Measurements from ENCODE around the gene OIT3.
"Not testable (repeated sequence)": the region's sequence is repeated elsewhere in the genome, so short reads cannot be mapped to it uniquely, and the experiment has no call there.

DNA sequence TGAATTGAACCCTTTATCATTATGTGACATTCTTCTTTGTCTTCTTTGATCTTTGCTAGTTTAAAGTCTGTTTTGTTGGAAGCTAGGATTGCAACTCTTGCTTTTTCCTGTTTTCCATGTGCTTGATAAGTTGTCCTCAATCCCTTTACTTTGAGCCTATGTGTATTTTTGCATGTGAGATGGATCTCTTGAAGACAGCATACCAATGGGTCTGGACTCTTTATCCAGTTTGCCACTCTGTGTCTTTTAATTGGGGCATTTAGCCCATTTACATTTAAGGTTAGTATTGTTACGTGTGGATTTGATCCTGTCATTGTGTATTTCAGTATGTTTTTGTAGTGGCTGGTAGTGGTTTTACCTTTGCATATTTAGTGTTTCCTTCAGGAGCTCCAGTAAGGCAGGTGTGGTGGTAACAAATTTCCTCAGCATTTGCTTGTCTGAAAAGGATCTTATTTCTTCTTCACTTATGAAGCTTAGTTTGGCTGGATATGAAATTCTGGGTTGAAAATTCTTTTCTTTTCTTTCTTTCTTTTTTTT, 27.7 kb downstream of the OIT3 start:
- TF ChIP-seq CTCF (tag by site-specific recombination; IDR thresholded peaks at IDR 0.05); ZNF530 (tag by site-specific recombination; IDR thresholded peaks at IDR 0.05; ENCODE audit: low read depth); ZNF654 (tag by site-specific recombination; IDR thresholded peaks at IDR 0.05; ENCODE audit: low read depth); MYNN (tag by site-specific recombination; IDR thresholded peaks at IDR 0.05; ENCODE audit: borderline replicate concordance); GFI1B (tag by site-specific recombination; IDR thresholded peaks at IDR 0.05); YY1 (tag by site-specific recombination; IDR thresholded peaks at IDR 0.05); ZBTB1 (tag by site-specific recombination; IDR thresholded peaks at IDR 0.05); ZNF169 (tag by site-specific recombination; IDR thresholded peaks at IDR 0.05): not testable (repeated sequence)
- TF ChIP-seq, protein P1, sequence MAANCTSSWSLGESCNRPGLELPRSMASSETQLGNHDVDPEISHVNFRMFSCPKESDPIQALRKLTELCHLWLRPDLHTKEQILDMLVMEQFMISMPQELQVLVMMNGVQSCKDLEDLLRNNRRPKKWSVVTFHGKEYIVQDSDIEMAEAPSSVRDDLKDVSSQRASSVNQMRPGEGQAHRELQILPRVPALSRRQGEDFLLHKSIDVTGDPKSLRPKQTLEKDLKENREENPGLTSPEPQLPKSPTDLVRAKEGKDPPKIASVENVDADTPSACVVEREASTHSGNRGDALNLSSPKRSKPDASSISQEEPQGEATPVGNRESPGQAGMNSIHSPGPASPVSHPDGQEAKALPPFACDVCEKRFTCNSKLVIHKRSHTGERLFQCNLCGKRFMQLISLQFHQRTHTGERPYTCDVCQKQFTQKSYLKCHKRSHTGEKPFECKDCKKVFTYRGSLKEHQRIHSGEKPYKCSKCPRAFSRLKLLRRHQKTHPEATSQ (tag by site-specific recombination; IDR thresholded peaks at IDR 0.05) = not testable (repeated sequence)
- TF ChIP-seq, protein P2, sequence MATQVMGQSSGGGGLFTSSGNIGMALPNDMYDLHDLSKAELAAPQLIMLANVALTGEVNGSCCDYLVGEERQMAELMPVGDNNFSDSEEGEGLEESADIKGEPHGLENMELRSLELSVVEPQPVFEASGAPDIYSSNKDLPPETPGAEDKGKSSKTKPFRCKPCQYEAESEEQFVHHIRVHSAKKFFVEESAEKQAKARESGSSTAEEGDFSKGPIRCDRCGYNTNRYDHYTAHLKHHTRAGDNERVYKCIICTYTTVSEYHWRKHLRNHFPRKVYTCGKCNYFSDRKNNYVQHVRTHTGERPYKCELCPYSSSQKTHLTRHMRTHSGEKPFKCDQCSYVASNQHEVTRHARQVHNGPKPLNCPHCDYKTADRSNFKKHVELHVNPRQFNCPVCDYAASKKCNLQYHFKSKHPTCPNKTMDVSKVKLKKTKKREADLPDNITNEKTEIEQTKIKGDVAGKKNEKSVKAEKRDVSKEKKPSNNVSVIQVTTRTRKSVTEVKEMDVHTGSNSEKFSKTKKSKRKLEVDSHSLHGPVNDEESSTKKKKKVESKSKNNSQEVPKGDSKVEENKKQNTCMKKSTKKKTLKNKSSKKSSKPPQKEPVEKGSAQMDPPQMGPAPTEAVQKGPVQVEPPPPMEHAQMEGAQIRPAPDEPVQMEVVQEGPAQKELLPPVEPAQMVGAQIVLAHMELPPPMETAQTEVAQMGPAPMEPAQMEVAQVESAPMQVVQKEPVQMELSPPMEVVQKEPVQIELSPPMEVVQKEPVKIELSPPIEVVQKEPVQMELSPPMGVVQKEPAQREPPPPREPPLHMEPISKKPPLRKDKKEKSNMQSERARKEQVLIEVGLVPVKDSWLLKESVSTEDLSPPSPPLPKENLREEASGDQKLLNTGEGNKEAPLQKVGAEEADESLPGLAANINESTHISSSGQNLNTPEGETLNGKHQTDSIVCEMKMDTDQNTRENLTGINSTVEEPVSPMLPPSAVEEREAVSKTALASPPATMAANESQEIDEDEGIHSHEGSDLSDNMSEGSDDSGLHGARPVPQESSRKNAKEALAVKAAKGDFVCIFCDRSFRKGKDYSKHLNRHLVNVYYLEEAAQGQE (tag by site-specific recombination; IDR thresholded peaks at IDR 0.05) = not testable (repeated sequence)
